MG63 (cell line): ENCODE measurements around the gene VDR. TPM values are rescaled to one million over a fixed set of nuclear protein-coding genes. Genes with fewer than 3 reads are reported as not detected.

ENCODE experiments used
- DNase-seq: peaks from one replicate; pipeline ENCODE4 v3.0.0-alpha.2; 2020
- H3K27me3 ChIP-seq: fragments of 250-450 bp; sonication (Bioruptor Pico); 2 replicates; pipeline ENCODE4 v1.5.1; 2020; ENCODE audit warnings: mild to moderate bottlenecking, moderate library complexity
- H3K36me3 ChIP-seq: fragments of 250-450 bp; sonication (Bioruptor Pico); 2 replicates; pipeline ENCODE4 v1.5.1; 2020; ENCODE audit warnings: mild to moderate bottlenecking, moderate library complexity
- H3K4me3 ChIP-seq: fragments of 250-450 bp; sonication (Bioruptor Pico); 2 replicates; pipeline ENCODE4 v1.5.1; 2020; ENCODE audit warnings: mild to moderate bottlenecking, moderate library complexity
- H3K9me3 ChIP-seq: fragments of 250-450 bp; sonication (Bioruptor Pico); 2 replicates; pipeline ENCODE4 v1.5.1; 2020; ENCODE audit warnings: mild to moderate bottlenecking, moderate library complexity
- total RNA-seq: library from RNA; depleted of rRNA; stranded (reverse); fragments of >200 nt; shearing (Covaris generic); gene quantifications from 2 replicates; pipeline ENCODE4 v1.2.3, GENCODE V29; 2014; ENCODE audit warnings: low replicate concordance

VDR gene
- total RNA-seq, 1 experiment from 2014 or later: 14.7 TPM

GRCh38 chr12:47903151-47903611 is 1.6 kb downstream of the VDR start:
- peaks cover 23% of the 10 kb centered on the region for H3K36me3 ChIP-seq
- no peaks in the 10 kb centered on the region for H3K27me3 ChIP-seq
- no peaks in the 10 kb centered on the region for H3K9me3 ChIP-seq
- peak overlapping the region; percentile 86 for H3K4me3 ChIP-seq
- peak; percentile 82 for DNase-seq

GRCh38 chr12:47902131-47902639 is 2.6 kb downstream of the VDR start:
- Histone ChIP-seq H3K36me3 (peaks cover 25% of the 10 kb centered on the region), H3K9me3 (no peaks in the 10 kb centered on the region), H3K27me3 (no peaks in the 10 kb centered on the region), H3K4me3 (no peak overlapping the region)
- no peak for DNase-seq

- no peaks in the 10 kb centered on the region for H3K27me3 ChIP-seq
- H3K9me3 ChIP-seq: no peaks in the 10 kb centered on the region
- DNase-seq: no peak
- no peak overlapping the region for H3K4me3 ChIP-seq
- H3K36me3 ChIP-seq: peaks cover 25% of the 10 kb centered on the region
Measured at GRCh38 chr12:47901718-47902093, 3.1 kb downstream of the VDR start.

GRCh38 chr12:47901063-47901717 is 3.6 kb downstream of the VDR start:
- DNase-seq: no peak
- Histone ChIP-seq H3K4me3 (no peak overlapping the region), H3K27me3 (no peaks in the 10 kb centered on the region)

GRCh38 chr12:47900131-47901062 is 4.4 kb downstream of the VDR start:
- Histone ChIP-seq H3K9me3 (no peaks in the 10 kb centered on the region), H3K36me3 (peaks cover 25% of the 10 kb centered on the region), H3K27me3 (no peaks in the 10 kb centered on the region), H3K4me3 (no peak overlapping the region)
- DNase-seq: no peak

More at GRCh38 chr12:47901063-47901717, 3.6 kb downstream of the VDR start:
- peaks cover 25% of the 10 kb centered on the region for H3K36me3 ChIP-seq
- no peaks in the 10 kb centered on the region for H3K9me3 ChIP-seq

- H3K36me3 ChIP-seq: peaks cover 25% of the 10 kb centered on the region
- no peak for DNase-seq
Measured at GRCh38 chr12:47899466-47899865, 5.3 kb downstream of the VDR start.

GRCh38 chr12:47896633-47897032 is 8.2 kb downstream of the VDR start:
- peak; percentile 75 for DNase-seq
- Histone ChIP-seq H3K9me3 (no peaks in the 10 kb centered on the region), H3K4me3 (no peak overlapping the region), H3K36me3 (peaks cover 23% of the 10 kb centered on the region), H3K27me3 (no peaks in the 10 kb centered on the region)

More at GRCh38 chr12:47899466-47899865, 5.3 kb downstream of the VDR start:
- H3K4me3 ChIP-seq: no peak overlapping the region
- H3K9me3 ChIP-seq: no peaks in the 10 kb centered on the region
- H3K27me3 ChIP-seq: no peaks in the 10 kb centered on the region

- Histone ChIP-seq H3K36me3 (peaks cover 23% of the 10 kb centered on the region), H3K27me3 (no peaks in the 10 kb centered on the region), H3K4me3 (no peak overlapping the region), H3K9me3 (no peaks in the 10 kb centered on the region)
- no peak for DNase-seq
Measured at GRCh38 chr12:47896022-47896421, 8.8 kb downstream of the VDR start.

- Histone ChIP-seq H3K27me3 (no peaks in the 10 kb centered on the region), H3K4me3 (no peak overlapping the region), H3K36me3 (peaks cover 17% of the 10 kb centered on the region), H3K9me3 (no peaks in the 10 kb centered on the region)
- no peak for DNase-seq
Measured at GRCh38 chr12:47894652-47895051, 10.1 kb downstream of the VDR start.

GRCh38 chr12:47894068-47894467 is 10.7 kb downstream of the VDR start:
- Histone ChIP-seq H3K27me3 (no peaks in the 10 kb centered on the region), H3K36me3 (peaks cover 11% of the 10 kb centered on the region), H3K9me3 (no peaks in the 10 kb centered on the region), H3K4me3 (no peak overlapping the region)
- DNase-seq: no peak

GRCh38 chr12:47892819-47893218 is 12.0 kb downstream of the VDR start:
- H3K9me3 ChIP-seq: no peaks in the 10 kb centered on the region
- no peaks in the 10 kb centered on the region for H3K27me3 ChIP-seq
- no peaks in the 10 kb centered on the region; the same call in 1 of the 2 replicates for H3K36me3 ChIP-seq
- H3K4me3 ChIP-seq: no peak overlapping the region
- DNase-seq: no peak

- H3K4me3 ChIP-seq: no peak overlapping the region
- DNase-seq: no peak
- no peaks in the 10 kb centered on the region; the same call in 1 of the 2 replicates for H3K36me3 ChIP-seq
- H3K9me3 ChIP-seq: no peaks in the 10 kb centered on the region
- no peaks in the 10 kb centered on the region for H3K27me3 ChIP-seq
Measured at GRCh38 chr12:47891356-47891755, 13.4 kb downstream of the VDR start.

- H3K4me3 ChIP-seq: no peak overlapping the region
- no peak for DNase-seq
- H3K9me3 ChIP-seq: no peaks in the 10 kb centered on the region
- no peaks in the 10 kb centered on the region for H3K27me3 ChIP-seq
- no peaks in the 10 kb centered on the region; the same call in 1 of the 2 replicates for H3K36me3 ChIP-seq
Measured at GRCh38 chr12:47889040-47889439, 15.8 kb downstream of the VDR start.

GRCh38 chr12:47888153-47888819 is 16.5 kb downstream of the VDR start:
- no peaks in the 10 kb centered on the region for H3K9me3 ChIP-seq
- no peaks in the 10 kb centered on the region for H3K27me3 ChIP-seq
- H3K4me3 ChIP-seq: no peak overlapping the region
- H3K36me3 ChIP-seq: no peaks in the 10 kb centered on the region; the same call in 1 of the 2 replicates
- DNase-seq: no peak

GRCh38 chr12:47887529-47887928 is 17.3 kb downstream of the VDR start:
- no peaks in the 10 kb centered on the region for H3K9me3 ChIP-seq
- no peak for DNase-seq
- H3K4me3 ChIP-seq: no peak overlapping the region
- H3K27me3 ChIP-seq: no peaks in the 10 kb centered on the region
- no peaks in the 10 kb centered on the region; the same call in 1 of the 2 replicates for H3K36me3 ChIP-seq

GRCh38 chr12:47886510-47887240 is 18.1 kb downstream of the VDR start:
- Histone ChIP-seq H3K4me3 (no peak overlapping the region), H3K36me3 (peaks cover 3% of the 10 kb centered on the region), H3K27me3 (no peaks in the 10 kb centered on the region), H3K9me3 (no peaks in the 10 kb centered on the region)
- no peak for DNase-seq
